Neural cell (in vitro differentiated cells): ENCODE data around the gene MVD. TPM values are rescaled to one million over a fixed set of nuclear protein-coding genes. Genes with fewer than 3 reads are reported as not detected.

Experiments
- H2AFZ ChIP-seq: fragments of 200-600, 300-800 bp; sonication (generic), shearing (Covaris generic); 2 replicates; pipeline ENCODE4 v1.6.0; 2014; ENCODE audit warnings: low read depth, mild to moderate bottlenecking, antibody characterized with exemption, low read length, moderate library complexity
- H3F3A ChIP-seq: fragments of 200-600 bp; shearing (Covaris generic); 2 replicates; pipeline ENCODE4 v1.6.1; 2016; ENCODE audit warnings: mild to moderate bottlenecking, moderate library complexity, mixed read lengths, antibody characterized with exemption, low read length; ENCODE audit not compliant: insufficient read depth, poor library complexity, severe bottlenecking
- H3K27ac ChIP-seq: fragments of 200-600, 300-800 bp; sonication (generic), shearing (Covaris generic); 2 replicates; pipeline ENCODE4 v1.5.1; 2014; ENCODE audit warnings: mild to moderate bottlenecking, low read length, moderate library complexity
- H3K27me3 ChIP-seq: fragments of 300-800, 200-600 bp; sonication (generic), shearing (Covaris generic); 2 replicates; pipeline ENCODE4 v1.6.0; 2014; ENCODE audit warnings: mild to moderate bottlenecking, low read depth, low read length, moderate library complexity; ENCODE audit not compliant: insufficient read depth
- H3K36me3 ChIP-seq: fragments of 300-800, 200-600 bp; sonication (generic), shearing (Covaris generic); 2 replicates; pipeline ENCODE4 v1.5.1; 2014; ENCODE audit warnings: mild to moderate bottlenecking, antibody characterized with exemption, low read length, moderate library complexity; ENCODE audit not compliant: insufficient read depth
- H3K4me2 ChIP-seq: fragments of 300-800, 200-600 bp; sonication (generic), shearing (Covaris generic); 2 replicates; pipeline ENCODE4 v1.6.0; 2014; ENCODE audit warnings: mild to moderate bottlenecking, low read length
- H3K4me3 ChIP-seq: fragments of 300-800, 200-600 bp; sonication (generic), shearing (Covaris generic); 2 replicates; pipeline ENCODE4 v1.5.1; 2014; ENCODE audit warnings: mild to moderate bottlenecking, low read length, moderate library complexity
- H3K79me2 ChIP-seq: fragments of 200-600 bp; shearing (Covaris generic); replicated peaks from 2 replicates; pipeline ENCODE4 v1.6.0; 2014; ENCODE audit warnings: mild to moderate bottlenecking, low read length, moderate library complexity; ENCODE audit not compliant: insufficient read depth
- H3K9ac ChIP-seq: fragments of 300-800, 200-600 bp; sonication (generic), shearing (Covaris generic); 2 replicates; pipeline ENCODE4 v1.6.1; 2016; ENCODE audit warnings: mild to moderate bottlenecking, low read length, mixed read lengths
- H3K9me2 ChIP-seq: fragments of 200-600 bp; shearing (Covaris generic); 2 replicates; pipeline ENCODE4 v1.6.1; 2016; ENCODE audit warnings: mild to moderate bottlenecking, low read length, mixed read lengths; ENCODE audit not compliant: insufficient read depth
- H3K9me3 ChIP-seq: fragments of 200-600, 300-800 bp; sonication (generic), shearing (Covaris generic); 2 replicates; pipeline ENCODE4 v1.6.1; 2016; ENCODE audit warnings: mild to moderate bottlenecking, mixed run types, low read length, moderate library complexity, mixed read lengths
- H4K20me1 ChIP-seq: fragments of 200-600 bp; shearing (Covaris generic); 2 replicates; pipeline ENCODE4 v1.6.1; 2016; ENCODE audit warnings: mild to moderate bottlenecking, mixed run types; ENCODE audit not compliant: insufficient read depth
- CTCF ChIP-seq: fragments of 450-650 bp; IDR thresholded peaks from 2 replicates; pipeline ENCODE4 v1.5.1; 2014; ENCODE audit warnings: antibody characterized with exemption, mild to moderate bottlenecking, moderate library complexity; ENCODE audit not compliant: poor library complexity, severe bottlenecking
- EP300 ChIP-seq: fragments of 450-650 bp; conservative IDR thresholded peaks from 2 replicates; pipeline ENCODE4 v1.6.1; 2014; ENCODE audit warnings: antibody characterized with exemption, mild to moderate bottlenecking, moderate library complexity; ENCODE audit not compliant: poor library complexity, severe bottlenecking
- EZH2 ChIP-seq: fragments of 200-600, 300-800 bp; shearing (Covaris generic), sonication (generic); IDR thresholded peaks from 2 replicates; pipeline ENCODE4 v1.6.1; 2014; ENCODE audit warnings: antibody characterized with exemption, low read length, borderline replicate concordance, mild to moderate bottlenecking; ENCODE audit not compliant: insufficient read depth, poor library complexity, severe bottlenecking
- MXI1 ChIP-seq: fragments of 450-650 bp; conservative IDR thresholded peaks from 2 replicates; pipeline ENCODE4 v1.6.1; 2014; ENCODE audit warnings: antibody characterized with exemption, mild to moderate bottlenecking; ENCODE audit not compliant: poor library complexity, severe bottlenecking
- POLR2AphosphoS5 ChIP-seq: IDR thresholded peaks from 2 replicates; pipeline ENCODE4 v1.6.1; 2012
- RAD21 ChIP-seq: fragments of 450-650 bp; conservative IDR thresholded peaks from 2 replicates; pipeline ENCODE4 v1.6.1; 2014; ENCODE audit warnings: antibody characterized with exemption, mild to moderate bottlenecking, moderate library complexity
- REST ChIP-seq: IDR thresholded peaks from 2 replicates; pipeline ENCODE4 v1.6.1; 2012; ENCODE audit warnings: borderline replicate concordance
- SMC3 ChIP-seq: fragments of 450-650 bp; conservative IDR thresholded peaks from 2 replicates; pipeline ENCODE4 v1.6.1; 2014; ENCODE audit warnings: antibody characterized with exemption, mild to moderate bottlenecking, moderate library complexity; ENCODE audit not compliant: poor library complexity
- TAF1 ChIP-seq: IDR thresholded peaks from 2 replicates; pipeline ENCODE4 v1.6.1; 2012; ENCODE audit warnings: low read depth
- polyA plus RNA-seq: library from polyadenylated mRNA; depleted of rRNA; stranded (reverse); fragments of >200 nt; gene quantifications from 2 replicates; pipeline ENCODE4 v1.2.3, GENCODE V29; 2014

Gene MVD
- polyA plus RNA-seq, 1 donor from 2014 or later: 232 TPM

DNA sequence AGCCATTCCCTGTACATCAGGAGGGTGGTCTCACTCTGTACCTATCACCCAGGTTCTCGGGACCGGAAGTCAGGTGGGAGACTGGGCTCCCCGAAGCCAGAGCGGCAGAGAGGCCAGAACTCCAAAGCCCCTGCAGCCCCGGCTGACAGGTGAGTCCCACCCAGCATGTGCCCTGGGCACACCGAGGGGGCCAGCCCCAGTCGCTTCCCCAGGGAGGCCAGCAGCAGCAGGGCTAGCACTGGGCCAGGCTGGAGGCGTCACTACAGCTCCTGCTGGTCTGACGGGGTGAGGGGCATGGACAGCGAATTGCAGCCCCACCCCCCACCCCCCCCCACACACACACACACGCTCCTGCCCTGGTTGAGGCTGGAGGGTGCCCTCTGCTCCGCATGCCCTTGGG is 32.5 kb downstream of the MVD start:
- TF ChIP-seq RAD21: no peak
- no peak for TF ChIP-seq SMC3
- TF ChIP-seq EZH2: no peak
- TF ChIP-seq TAF1: no peak
- no peak for TF ChIP-seq POLR2AphosphoS5
- no peak for TF ChIP-seq CTCF
- no peak for TF ChIP-seq EP300
- no peak for TF ChIP-seq REST
- Histone ChIP-seq H3F3A (no peaks in the 10 kb centered on the region), H2AFZ (no peak overlapping the region), H3K9ac (no peak overlapping the region), H3K79me2 (no peaks in the 10 kb centered on the region), H3K4me2 (no peak overlapping the region), H3K4me3 (no peak overlapping the region), H3K27me3 (peaks cover 13% of the 10 kb centered on the region), H3K36me3 (no peaks in the 10 kb centered on the region), H3K9me3 (no peaks in the 10 kb centered on the region), H3K9me2 (no peaks in the 10 kb centered on the region), H3K27ac (no peak overlapping the region), H4K20me1 (no peaks in the 10 kb centered on the region)

DNA sequence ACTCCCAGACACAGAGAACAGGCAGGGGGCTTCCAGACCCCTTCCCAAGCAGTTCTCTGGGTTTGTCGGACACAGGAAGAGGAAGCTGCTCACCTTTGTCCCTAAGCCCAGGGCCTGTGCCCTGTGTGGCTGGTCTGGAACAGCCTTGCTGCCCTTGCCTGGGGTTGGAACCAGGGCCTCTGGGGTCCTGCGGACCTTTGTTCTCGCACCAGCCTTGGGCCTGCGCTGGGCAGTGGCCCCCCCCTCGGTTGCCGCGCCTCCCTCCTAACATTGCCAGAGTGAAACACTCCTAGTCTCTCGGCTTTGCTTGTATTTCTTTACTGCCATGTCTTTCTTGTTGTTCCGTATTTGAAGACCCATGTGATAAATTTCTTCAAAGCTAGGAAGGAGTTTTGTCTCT is 33.1 kb downstream of the MVD start:
- H3K36me3 ChIP-seq: no peaks in the 10 kb centered on the region
- no peaks in the 10 kb centered on the region for H3K9me3 ChIP-seq
- H2AFZ ChIP-seq: no peak overlapping the region
- H3K4me3 ChIP-seq: no peak overlapping the region
- no peak overlapping the region for H3K9ac ChIP-seq
- H3K27me3 ChIP-seq: peaks cover 12% of the 10 kb centered on the region
- no peak overlapping the region for H3K4me2 ChIP-seq
- H3F3A ChIP-seq: no peaks in the 10 kb centered on the region
- no peak for TF ChIP-seq EZH2
- no peak for TF ChIP-seq TAF1
- TF ChIP-seq MXI1: no peak
- TF ChIP-seq EP300: no peak
- TF ChIP-seq REST: no peak
- H3K79me2 ChIP-seq: no peaks in the 10 kb centered on the region
- H3K9me2 ChIP-seq: no peaks in the 10 kb centered on the region
- no peaks in the 10 kb centered on the region for H4K20me1 ChIP-seq
- no peak overlapping the region for H3K27ac ChIP-seq
